RPMI7951 (cell line): ENCODE data around the gene NCOA3. TPM values are rescaled to one million over a fixed set of nuclear protein-coding genes. Genes with fewer than 3 reads are reported as not detected.
"Not testable (repeated sequence)": the region's sequence is repeated elsewhere in the genome, so short reads cannot be mapped to it uniquely, and the experiment has no call there.

Source experiments
- DNase-seq: peaks from one replicate; pipeline ENCODE4 v3.0.0-alpha.2; 2012; ENCODE audit warnings: low read depth
- total RNA-seq: library from RNA; depleted of rRNA; stranded (reverse); fragments of >200 nt; shearing (Covaris generic); gene quantifications from 2 replicates; pipeline ENCODE4 v1.2.3, GENCODE V29; 2014; rRNA removed

The NCOA3 gene
- 40.7 and 47.9 TPM in 2 replicates for total RNA-seq

DNA sequence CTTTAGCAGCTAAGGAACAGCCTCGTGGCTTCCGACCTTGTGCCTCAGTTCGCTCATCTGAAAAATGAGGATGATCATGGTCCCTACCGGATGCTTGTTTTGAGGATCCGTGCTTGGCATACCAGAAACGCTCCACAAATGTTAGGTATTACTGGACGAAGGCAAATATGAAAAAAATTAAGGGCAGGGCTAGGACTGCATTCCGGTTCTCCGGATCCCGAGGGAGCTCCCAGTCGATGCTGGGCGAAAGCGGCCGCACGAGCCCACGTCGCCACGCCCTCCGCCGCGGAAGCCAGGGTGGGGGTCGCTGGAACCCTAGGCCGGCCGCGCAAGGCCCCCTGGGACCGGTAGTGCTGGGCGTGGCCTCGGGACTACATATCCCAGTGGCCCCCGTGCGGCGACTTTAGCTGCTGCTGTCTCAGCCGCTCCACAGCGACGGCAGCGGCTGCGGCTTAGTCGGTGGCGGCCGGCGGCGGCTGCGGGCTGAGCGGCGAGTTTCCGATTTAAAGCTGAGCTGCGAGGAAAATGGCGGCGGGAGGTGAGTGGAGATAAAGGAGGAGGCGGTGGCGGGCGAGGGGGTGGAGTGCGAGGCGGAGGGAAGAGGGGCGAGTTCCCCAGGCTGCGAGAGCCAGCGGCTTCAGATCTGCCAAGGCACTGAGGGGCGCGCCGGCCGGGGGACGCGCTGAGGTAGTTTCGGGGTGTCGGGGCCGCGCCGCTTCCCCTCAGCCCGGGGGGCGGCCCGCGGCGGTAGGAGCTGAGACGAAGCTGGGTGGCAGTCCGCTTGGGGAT is at the start of gene NCOA3:
NCOA3 (plus strand) TSS at position 406 of the 789 bp plus-strand sequence. CDS start 120,361 bp downstream, outside the sequence.
- peak; percentile 97 for DNase-seq

DNA sequence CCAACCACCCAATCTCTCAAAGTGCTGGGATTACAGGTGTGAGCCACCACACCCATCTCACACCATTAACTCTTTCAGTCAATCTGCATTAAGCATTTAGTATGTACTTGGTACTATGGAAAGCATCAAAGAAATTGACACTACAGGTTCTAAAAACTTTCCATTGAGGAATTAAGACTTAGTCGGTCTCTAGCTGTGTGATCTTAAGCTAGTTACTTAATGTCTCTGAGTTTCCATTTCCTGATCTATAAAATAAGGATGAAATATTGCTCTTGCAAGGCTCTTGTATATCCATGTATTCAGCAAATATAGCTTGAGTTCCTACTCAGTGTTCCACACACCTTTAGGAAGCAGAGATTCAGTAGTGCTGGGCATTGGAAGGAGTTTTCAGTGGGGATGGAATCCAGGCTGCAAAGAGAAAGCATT is 48.9 kb upstream of the NCOA3 start:
- no peak for DNase-seq

DNA sequence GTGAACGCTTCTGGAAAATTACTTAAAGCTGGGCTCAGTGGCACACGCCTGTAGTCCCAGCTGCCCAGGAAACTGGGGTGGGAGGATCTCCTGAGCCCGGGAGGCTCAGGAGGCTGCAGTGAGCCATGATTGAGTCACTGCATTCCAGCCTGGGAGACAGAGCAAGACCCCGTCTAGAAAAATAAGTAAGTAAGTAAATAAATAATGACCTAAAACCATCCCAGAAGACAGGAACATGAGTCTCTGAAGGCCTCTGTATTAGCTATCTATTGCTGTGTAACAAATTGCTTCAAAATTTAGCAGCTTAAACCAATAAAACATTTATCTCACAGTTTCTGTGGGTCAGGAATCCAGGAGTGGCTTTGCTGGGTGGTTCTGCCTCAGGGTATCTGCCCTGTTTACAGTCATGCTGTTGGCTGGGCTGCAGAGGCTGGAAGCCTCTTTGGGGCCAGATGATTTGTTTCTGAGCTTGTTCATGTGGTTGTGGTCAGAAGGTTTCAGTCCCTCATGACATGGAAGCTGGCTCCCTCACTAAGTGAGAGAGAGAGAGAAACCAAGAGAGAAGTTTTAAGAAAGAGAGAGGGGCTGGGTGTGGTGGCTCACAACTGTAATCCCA is 48.4 kb upstream of the NCOA3 start:
- peak; percentile 100 for DNase-seq

DNA sequence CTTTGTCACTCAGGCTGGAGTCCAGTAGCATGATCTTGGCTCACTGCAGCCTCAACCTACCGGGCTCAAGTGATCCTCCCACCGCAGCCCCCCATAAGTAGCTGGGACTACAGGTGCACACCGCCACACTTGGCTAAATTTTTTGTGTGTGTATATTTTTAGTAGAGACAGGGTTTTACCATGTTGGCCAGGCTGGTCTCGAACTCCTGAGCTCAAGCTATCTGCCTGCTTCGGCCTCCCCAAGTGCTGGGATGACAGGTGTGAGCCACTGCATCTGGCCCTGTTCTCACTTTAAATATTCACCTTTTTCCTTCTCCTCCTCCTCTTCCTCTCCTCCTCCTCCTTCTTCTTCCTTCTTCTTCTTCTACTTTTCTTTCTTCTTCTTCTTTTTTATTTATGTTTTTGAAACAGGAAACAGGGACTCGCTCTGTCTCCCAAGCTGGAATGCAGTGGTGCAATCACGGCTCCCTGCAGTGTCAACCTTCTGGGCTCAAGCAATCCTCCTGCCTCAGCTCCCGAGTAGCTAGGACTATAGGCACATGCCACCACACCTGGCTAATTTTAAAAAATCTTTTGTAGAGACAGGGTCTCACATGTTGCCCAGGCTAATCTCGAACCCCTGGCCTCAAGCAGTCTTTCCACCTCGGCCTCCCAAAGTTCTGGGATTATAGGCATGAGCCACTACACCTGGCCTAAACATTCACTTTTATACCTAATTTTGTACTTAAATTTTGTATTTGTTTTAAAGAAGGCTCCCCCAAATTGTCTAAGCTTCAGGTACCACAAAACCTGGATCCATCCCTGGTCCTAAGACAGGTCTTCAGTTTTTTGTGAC is 47.2 kb upstream of the NCOA3 start:
- DNase-seq = no peak

DNA sequence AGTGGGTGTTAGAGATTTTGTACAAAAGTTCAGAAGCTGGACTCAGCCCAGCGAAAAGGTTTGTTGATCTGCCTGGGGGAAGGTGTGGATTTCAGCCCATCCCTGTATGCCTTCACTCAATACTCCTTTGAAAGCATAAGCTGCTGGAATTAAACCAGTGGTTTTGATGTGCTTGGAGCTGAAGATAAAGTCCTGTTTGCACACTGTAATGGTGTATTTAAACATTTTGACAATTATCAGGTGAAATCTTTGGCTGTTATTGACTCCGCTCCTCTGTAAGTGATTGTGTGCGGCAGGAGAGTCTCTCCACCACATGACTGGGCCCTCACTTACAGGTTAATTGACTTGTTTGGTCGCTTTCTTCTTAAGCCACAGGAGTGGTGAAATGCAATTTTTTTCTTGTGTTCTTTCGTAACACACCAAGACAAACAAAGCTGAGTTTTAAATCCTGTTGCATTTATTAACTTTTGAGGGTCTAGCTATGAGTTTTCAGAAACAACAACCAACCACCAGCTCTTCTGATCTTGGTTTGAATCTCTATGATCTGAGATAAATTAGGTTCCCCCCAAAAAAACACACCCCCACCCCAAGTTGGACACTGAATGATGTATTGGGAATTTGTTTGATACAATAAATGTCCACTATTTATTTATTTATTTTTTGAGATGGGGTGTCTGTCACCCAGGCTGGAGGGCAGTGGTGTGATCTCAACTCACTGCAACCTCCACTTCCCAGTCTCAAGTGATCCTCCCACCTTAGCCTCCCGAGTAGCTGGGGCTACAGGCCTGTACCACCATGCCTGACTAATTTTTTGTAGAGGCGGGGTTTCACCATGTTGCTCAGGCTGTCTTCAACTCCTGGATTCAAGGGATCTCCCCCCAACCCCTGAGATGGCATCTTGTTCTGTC is 46.3 kb upstream of the NCOA3 start:
- no peak for DNase-seq

DNA sequence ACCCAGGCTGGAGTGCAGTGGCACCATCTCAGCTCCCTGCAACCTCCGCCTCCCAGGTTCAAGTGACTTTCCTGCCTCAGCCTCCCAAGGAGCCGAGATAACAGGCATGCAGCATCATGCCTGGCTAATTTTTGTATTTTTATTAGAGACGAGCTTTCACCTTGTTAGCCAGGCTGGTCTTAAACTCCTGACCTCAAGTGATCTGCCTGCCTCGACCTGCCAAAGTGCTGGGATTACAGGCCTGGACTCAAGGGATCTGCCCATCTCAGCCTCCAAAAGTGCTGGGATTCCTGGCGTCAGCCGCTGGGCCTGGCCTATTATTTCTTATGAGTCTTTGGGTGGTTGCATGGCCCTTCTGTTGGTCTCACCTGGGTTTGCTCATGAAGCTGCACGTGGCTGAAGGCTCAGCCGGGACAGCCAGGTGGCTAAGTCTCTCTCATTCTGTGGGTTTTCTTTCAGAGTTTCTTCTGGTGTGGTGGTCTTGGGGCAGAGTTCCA is 45.6 kb upstream of the NCOA3 start:
- DNase-seq = no peak

DNA sequence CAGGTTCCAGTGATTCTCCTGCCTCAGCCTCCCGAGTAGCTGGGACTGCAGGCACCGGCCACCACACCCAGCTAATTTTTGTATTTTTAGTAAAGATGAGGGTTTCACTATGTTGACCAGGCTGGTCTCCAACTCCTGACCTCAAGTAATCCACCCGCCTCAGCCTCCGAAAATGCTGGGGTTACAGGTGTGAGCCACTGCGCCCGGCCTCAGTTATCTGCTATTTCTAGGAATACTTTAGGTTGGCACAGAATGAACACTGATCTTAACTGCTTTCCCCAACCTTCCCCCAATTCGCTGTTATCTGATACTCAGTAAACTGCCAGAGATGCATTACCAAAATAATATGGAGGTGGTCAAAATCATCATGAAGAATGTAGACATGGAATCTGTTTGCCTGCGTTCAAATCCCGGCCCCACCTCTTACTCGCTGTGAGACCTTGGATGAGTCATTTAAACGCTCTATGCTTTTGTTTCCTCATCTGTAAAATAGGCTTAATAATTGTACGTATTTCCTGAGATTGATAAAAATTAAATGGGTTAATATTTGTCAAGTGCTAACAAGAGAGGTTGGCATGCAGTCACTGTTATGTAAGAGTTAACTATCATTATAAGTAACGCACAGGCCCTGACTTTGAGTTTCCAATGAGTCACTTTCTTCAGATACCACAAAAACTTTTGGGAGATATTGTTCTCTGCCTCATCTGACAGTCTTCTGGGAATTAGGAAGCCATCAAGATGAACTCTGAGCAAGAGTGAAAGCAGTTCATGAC is 44.5 kb upstream of the NCOA3 start:
- peak; percentile 91 for DNase-seq

DNA sequence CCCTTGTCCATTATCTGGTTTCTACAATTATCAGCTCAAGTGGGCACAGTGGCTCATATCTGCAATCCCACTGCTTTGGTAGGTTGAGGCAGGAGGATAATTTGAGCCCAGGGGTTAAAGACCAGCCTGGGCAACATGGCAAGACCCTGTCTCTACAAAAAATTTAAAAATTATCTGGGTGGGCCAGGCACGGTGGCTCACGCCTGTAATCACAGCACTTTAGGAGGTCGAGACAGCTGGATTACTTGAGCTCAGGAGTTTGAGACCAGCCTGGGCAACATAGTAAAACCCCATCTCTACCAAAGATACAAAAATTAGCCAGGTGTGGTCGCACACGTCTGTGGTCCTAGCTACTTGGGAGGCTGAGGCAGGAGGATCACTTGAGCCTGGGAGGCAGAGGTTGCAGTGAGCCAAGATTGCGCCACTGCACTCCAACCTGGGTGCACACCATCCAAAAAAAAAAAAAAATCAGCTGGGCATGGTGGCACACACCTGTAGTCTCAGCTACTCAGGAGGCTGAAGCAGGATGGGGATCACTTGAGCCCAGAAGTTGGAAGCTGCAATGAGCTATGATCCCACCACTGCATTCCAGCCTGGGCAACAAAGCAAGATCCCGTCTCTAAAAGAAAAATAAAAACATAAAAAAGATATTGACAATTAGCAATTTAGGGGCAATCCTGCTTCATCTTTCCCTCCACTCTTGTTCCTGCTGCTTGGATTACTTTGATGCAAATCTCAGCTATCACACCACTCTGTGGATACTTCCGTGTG is 43.2 kb upstream of the NCOA3 start:
- DNase-seq = not testable (repeated sequence)

DNA sequence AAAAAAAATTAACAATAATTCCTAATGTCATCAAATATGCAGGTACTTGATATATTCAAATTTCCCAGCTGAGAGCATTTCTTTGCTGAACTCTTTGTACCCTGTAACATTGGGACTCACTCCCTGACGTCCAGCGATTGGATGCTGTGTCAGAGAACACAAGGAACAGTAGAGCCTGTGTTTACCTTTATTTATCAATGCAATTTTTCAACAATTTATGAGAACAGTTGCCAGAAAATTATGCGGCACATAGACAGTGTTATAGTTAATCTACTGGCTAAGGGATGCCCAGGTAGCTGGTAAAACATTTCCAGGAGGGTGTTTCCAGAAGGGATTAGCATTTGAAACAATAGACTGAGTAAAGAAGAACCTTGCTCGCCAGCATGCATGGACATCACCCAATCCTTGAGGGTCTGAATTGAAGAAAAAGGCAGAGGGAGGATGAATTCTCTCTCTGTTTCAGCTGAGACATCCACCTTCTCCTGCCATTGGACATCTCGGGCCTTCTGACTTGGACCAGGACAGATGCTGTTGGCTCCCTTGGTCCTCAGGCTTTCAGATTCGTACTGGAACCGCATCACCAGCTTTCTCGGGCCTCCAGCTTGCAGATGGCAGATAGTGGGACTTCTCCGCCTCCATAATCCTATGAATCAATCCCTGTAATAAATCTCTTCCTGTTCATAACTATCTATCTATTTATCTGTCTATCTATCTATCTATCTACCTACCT is 42.2 kb upstream of the NCOA3 start:
- DNase-seq = no peak

DNA sequence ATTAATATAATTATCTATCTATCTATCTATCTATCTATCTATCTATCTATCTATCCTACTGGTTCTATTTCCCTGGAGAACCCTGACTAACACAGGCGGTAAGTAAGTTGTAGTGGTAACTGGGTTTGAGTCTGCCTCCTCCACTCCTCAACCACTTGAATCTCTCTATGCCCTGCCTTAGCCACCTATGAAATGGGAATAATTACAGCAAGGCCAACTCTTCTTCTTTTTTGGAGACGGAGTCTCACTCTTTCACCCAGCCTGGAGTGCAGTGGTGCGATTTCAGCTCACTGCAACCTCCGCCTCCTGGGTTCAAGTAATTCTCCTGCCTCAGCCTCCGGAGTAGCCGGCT is 41.0 kb upstream of the NCOA3 start:
- not testable (repeated sequence) for DNase-seq

DNA sequence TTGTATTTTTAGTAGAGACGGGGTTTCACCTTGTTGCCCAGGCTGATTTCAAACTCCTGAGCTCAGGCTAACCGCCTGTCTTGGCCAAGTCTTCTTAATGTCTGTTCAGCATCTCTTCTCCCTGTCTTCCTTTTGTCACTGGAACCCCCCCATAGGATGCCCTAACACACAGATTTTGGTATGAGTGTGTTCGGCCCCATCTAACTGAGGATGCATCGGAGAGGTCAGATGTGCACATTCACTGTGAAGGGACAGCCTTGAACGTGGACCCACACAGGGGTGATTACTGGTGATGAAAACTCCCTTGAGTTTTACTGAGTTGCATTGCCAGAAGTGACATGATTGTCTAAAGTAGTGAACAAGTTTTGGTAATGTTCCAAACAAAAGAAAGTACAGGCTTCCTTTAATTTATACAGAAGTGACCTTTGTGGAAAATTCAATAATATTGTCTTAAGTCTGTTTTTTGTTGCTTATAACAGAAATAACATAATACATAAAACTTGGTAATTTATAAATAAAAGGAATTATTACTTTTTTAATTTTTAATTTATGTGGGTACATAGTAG is 40.5 kb upstream of the NCOA3 start:
- DNase-seq = no peak

DNA sequence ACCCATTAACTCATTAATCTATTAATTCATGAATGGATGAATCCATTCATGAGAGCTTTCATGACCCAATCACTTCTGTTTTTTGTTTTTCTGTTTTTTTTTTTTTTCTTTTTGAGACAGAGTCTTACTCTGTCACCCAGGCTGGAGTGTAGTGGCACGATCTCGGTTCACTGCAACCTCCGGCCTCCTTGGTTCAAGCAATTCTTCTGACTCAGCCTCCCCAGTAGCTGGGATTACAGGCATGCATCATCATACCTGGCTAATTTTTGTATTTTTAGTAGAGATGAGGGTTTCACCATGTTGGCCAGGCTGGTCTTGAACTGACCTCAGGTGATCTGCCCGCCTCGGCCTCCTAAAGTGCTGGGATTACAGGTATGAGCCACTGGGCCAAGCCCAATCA is 39.8 kb upstream of the NCOA3 start:
- DNase-seq = not testable (repeated sequence)

DNA sequence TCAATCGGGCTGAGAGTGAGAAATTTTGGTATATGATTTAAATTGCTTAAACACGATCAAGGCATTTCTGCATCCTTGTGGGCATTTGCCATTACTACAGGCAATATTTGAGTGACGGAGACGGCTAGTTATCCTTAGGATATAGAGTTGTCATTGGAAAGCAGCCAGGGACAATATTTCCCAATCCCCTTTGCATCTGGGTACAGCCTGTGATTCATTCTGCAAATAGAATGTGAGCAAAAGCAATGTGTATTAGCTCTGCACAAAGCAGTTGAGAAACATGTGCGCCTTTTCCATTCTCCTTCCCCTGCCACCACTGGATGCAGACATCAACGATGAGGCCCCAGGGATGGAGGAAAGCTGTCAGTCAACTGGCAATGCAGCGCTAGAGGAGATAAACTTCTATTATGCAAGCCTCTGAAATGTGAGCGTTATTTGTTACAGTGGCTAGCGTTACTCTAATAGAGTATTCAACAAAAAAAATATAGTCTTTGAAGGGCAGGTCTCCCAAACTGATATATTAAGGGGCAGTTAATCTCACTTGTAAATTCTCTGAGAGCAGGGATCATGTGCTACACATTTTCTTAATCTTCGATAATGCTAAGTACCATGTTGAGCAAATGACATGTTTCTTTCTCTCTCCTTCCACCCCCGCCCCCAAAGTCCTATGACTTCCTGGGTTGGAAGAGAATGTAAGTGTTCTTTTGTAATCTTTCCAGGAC is 37.1 kb upstream of the NCOA3 start:
- peak; percentile 99 for DNase-seq

DNA sequence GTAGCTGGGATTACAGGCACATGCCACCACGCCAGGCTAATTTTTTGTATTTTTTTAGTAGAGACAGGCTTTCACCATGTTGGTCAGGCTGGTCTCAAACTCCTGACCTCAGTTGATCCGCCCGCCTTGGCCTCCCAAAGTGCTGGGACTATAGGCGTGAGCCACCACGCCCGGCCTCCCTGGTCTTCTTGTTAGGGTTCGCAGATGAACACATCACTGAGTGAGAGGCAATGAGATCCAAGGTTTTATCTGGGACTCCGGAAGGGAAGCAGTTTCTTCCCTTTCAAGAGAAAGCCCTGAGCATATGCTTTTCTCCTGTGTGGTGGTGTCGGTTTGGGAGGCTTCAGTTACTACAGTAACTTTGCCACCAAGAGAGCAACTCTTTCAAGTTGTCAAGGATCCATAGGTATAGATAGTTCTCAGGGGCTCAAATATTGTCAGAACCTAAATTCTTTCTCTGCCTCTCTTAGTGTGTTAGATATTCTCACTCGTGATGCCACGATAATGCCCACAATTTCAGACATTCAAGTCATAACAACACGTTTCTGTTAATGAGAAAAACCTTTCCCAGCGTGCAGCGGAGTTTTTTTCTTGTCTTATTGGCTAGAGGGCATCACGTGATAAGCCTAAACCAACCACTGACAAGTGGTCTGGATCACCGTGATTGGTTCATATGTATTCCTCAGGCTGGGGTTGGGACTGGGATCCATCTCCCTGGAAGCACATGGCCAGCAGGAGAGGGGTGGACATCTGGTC is 36.2 kb upstream of the NCOA3 start:
- DNase-seq = no peak

DNA sequence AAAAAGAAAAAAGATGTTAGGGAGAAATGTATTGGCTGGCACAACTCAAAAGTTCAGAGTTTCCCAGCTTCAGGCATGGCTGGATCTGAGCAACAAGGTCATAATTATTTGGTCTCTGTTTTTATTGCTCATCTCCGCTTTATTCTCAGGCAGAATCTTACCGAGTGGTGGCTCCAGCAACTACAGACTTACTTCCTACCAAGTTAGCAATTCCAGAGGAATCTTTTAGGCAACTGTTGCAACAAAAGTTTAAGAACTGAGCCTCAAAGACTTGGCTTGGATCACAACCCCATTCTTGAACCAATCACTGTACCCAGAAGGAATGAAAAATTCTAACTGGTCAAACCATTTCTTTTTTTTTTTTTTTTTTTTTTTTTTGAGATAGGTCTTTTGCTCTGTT is 35.5 kb upstream of the NCOA3 start:
- DNase-seq = no peak

DNA sequence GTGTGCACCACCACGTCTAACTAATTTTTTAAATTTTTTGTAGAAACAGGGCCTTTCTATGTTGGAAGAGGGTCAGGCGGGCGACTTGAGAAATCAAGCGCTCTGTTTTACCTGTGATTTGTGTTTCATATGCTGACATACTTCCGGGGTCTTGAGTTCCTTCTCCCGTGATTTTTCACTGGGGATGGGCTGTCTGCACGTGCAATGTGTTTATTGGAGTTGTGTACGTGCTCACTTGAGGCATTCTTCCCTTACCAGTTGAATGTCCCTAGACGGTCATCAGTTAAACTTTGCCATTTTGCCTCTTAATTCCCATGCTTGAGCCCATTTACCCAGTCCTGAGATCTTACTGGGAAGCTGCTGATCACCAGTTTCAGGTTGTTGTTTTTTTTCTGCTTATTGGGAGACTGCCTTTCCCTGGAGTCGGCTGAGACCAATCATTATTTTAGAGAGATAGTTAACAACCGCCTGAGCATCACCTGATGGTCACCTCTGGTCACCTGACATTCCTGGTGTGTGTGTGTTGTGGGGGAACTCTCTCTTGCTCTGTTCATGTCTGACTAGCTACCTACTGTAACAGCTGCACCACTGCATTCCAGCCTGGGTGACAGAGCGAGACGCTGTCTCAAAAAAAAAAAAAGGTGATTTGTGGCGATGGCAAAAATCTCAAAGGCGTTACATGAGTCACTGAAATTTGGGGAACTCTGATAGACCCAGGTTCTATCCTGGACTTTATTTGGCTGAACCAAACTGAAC is 34.8 kb upstream of the NCOA3 start:
- DNase-seq = no peak
